Loucy (cell line): ENCODE measurements around the gene CERS4.

Experiments
- H2AFZ ChIP-seq: fragments of 200-600 bp; sonication (generic); 2 replicates; pipeline ENCODE4 v1.6.0; 2016; ENCODE audit warnings: antibody characterized with exemption, mild to moderate bottlenecking, low read length, moderate library complexity
- H3F3A ChIP-seq: fragments of 200-600 bp; 2 replicates; pipeline ENCODE4 v1.6.0; 2016; ENCODE audit warnings: antibody characterized with exemption, low read depth, mild to moderate bottlenecking
- H3K27me3 ChIP-seq: fragments of 200-600 bp; sonication (generic); 2 replicates; pipeline ENCODE4 v1.6.1; 2014; ENCODE audit warnings: low read length, mild to moderate bottlenecking; ENCODE audit not compliant: insufficient read depth, poor library complexity, severe bottlenecking
- H3K36me3 ChIP-seq: fragments of 200-600 bp; sonication (generic); 2 replicates; pipeline ENCODE4 v1.6.1; 2016; ENCODE audit warnings: low read length; ENCODE audit not compliant: insufficient read depth
- H3K4me1 ChIP-seq: fragments of 200-600 bp; sonication (generic); 2 replicates; pipeline ENCODE4 v1.5.1; 2014; ENCODE audit warnings: low read length, mild to moderate bottlenecking; ENCODE audit not compliant: insufficient read depth, poor library complexity, severe bottlenecking
- H3K4me2 ChIP-seq: fragments of 200-600 bp; sonication (generic); 2 replicates; pipeline ENCODE4 v1.6.0; 2014; ENCODE audit warnings: antibody characterized with exemption, low read length, low read depth, mild to moderate bottlenecking; ENCODE audit not compliant: poor library complexity, severe bottlenecking
- H3K4me3 ChIP-seq: fragments of 200-600 bp; sonication (generic); 2 replicates; pipeline ENCODE4 v1.5.1; 2014; ENCODE audit warnings: low read length, mild to moderate bottlenecking, mixed read lengths; ENCODE audit not compliant: poor library complexity, severe bottlenecking
- H3K79me2 ChIP-seq: fragments of 200-600 bp; sonication (generic); 2 replicates; pipeline ENCODE4 v1.6.1; 2014; ENCODE audit warnings: low read length; ENCODE audit not compliant: insufficient read depth
- H3K9ac ChIP-seq: fragments of 200-600 bp; sonication (generic); 2 replicates; pipeline ENCODE4 v1.6.0; 2014; ENCODE audit warnings: mild to moderate bottlenecking, low read depth, low read length, moderate library complexity; ENCODE audit not compliant: poor library complexity, severe bottlenecking
- H3K9me2 ChIP-seq: fragments of 200-600 bp; sonication (generic); replicated peaks from 2 replicates; pipeline ENCODE4 v1.6.1; 2016; ENCODE audit warnings: low read depth, low read length, mixed read lengths
- H3K9me3 ChIP-seq: fragments of 200-600 bp; sonication (generic); 2 replicates; pipeline ENCODE4 v1.6.1; 2014; ENCODE audit warnings: mild to moderate bottlenecking, antibody characterized with exemption, low read length, low read depth; ENCODE audit not compliant: insufficient read depth
- H4K20me1 ChIP-seq: fragments of 200-600 bp; sonication (generic); 2 replicates; pipeline ENCODE4 v1.6.0; 2014; ENCODE audit warnings: antibody characterized with exemption, low read length, mild to moderate bottlenecking; ENCODE audit not compliant: insufficient read depth, poor library complexity, severe bottlenecking
- CTCF ChIP-seq: fragments of 200-600 bp; sonication (generic); conservative IDR thresholded peaks from 2 replicates; pipeline ENCODE4 v1.5.1; 2014; ENCODE audit warnings: mild to moderate bottlenecking, antibody characterized with exemption, low read length
- EZH2phosphoT487 ChIP-seq: fragments of 200-600 bp; IDR thresholded peaks from 2 replicates; pipeline ENCODE4 v1.6.1; 2018; ENCODE audit warnings: antibody characterized with exemption, mild to moderate bottlenecking, moderate library complexity, borderline replicate concordance

Gene CERS4

GRCh38 chr19:8231073-8231604 lies 22.0 kb downstream of the CERS4 start:
- Histone ChIP-seq H3K9ac (no peak overlapping the region), H3K36me3 (peaks cover 4% of the 10 kb centered on the region; the same call in 1 of the 2 replicates), H2AFZ (no peak overlapping the region), H3F3A (no peaks in the 10 kb centered on the region), H3K9me2 (no peaks in the 10 kb centered on the region), H3K27me3 (no peaks in the 10 kb centered on the region), H3K4me3 (no peak overlapping the region), H3K9me3 (peaks cover 6% of the 10 kb centered on the region; the same call in 1 of the 2 replicates), H3K4me1 (peaks cover 5% of the 10 kb centered on the region), H3K79me2 (peaks cover 15% of the 10 kb centered on the region; the same call in 1 of the 2 replicates), H3K4me2 (no peak overlapping the region), H4K20me1 (no peaks in the 10 kb centered on the region)
- TF ChIP-seq CTCF, result no peak

GRCh38 chr19:8233370-8233769 lies 24.2 kb downstream of the CERS4 start:
- TF ChIP-seq CTCF (no peak), EZH2phosphoT487 (no peak)
- Histone ChIP-seq H3K4me3 (no peak overlapping the region), H3K4me2 (no peak overlapping the region), H3K9me3 (peaks cover 6% of the 10 kb centered on the region; the same call in 1 of the 2 replicates), H2AFZ (no peak overlapping the region), H3K9me2 (no peaks in the 10 kb centered on the region), H3K4me1 (peaks cover 6% of the 10 kb centered on the region), H3K9ac (no peak overlapping the region), H3K36me3 (peaks cover 4% of the 10 kb centered on the region; the same call in 1 of the 2 replicates), H3F3A (no peaks in the 10 kb centered on the region), H3K27me3 (no peaks in the 10 kb centered on the region), H4K20me1 (no peaks in the 10 kb centered on the region), H3K79me2 (peaks cover 9% of the 10 kb centered on the region; the same call in 1 of the 2 replicates)

GRCh38 chr19:8237026-8237425 lies 27.9 kb downstream of the CERS4 start:
- H3K9me2 ChIP-seq, result no peaks in the 10 kb centered on the region
- TF ChIP-seq EZH2phosphoT487 (no peak), CTCF (no peak)
- H3K27me3 ChIP-seq, result no peaks in the 10 kb centered on the region
- H2AFZ ChIP-seq, result no peak overlapping the region
- no peaks in the 10 kb centered on the region for H3K36me3 ChIP-seq
- H3K79me2 ChIP-seq, result peaks cover 7% of the 10 kb centered on the region; the same call in 1 of the 2 replicates
- H3K9me3 ChIP-seq, result no peaks in the 10 kb centered on the region
- H3K4me2 ChIP-seq, result no peak overlapping the region
- H3K4me3 ChIP-seq, result no peak overlapping the region
- no peak overlapping the region for H3K9ac ChIP-seq
- no peaks in the 10 kb centered on the region for H3F3A ChIP-seq
- H3K4me1 ChIP-seq, result peaks cover 35% of the 10 kb centered on the region
- no peaks in the 10 kb centered on the region for H4K20me1 ChIP-seq
